K562 (cell line): Measurements from ENCODE around the gene ADGRB2. TPM values are rescaled to one million over a fixed set of nuclear protein-coding genes. Genes with fewer than 3 reads are reported as not detected.

Experiments used
- ARHGAP35 ChIP-seq: fragments of 450-650 bp; IDR thresholded peaks from 2 replicates; pipeline ENCODE4 v1.6.1; 2018; ENCODE audit not compliant: partially characterized antibody
- ATF7 ChIP-seq: fragments of 450-650 bp; IDR thresholded peaks from 2 replicates; pipeline ENCODE4 v1.7.1; 2014; ENCODE audit warnings: mild to moderate bottlenecking, moderate library complexity
- CTBP1 ChIP-seq: fragments of 450-650 bp; IDR thresholded peaks from 2 replicates; pipeline ENCODE4 v1.6.1; 2016; ENCODE audit warnings: borderline replicate concordance
- CTCFL ChIP-seq: IDR thresholded peaks from 2 replicates; pipeline ENCODE4 v1.6.1; 2011; ENCODE audit warnings: borderline replicate concordance, low read depth, mild to moderate bottlenecking, moderate library complexity, low read length; ENCODE audit not compliant: insufficient read depth, poor library complexity, severe bottlenecking
- DPF2 ChIP-seq: fragments of 450-650 bp; IDR thresholded peaks from 2 replicates; pipeline ENCODE4 v1.6.1; 2016
- JUN ChIP-seq, 2 experiments: sonication (generic) in 1 of 2; formaldehyde crosslinking in 1 of 2; IDR thresholded peaks; 2 replicates each; pipeline versions ENCODE4 v1.6.1 to v1.8.0; 2012 to 2022; ENCODE audit warnings: borderline replicate concordance in 2 of 2, mild to moderate bottlenecking in 2 of 2, improper control_type of control experiment in 1 of 2, low read depth in 1 of 2, low read length in 1 of 2, missing genetic modification reagents in 1 of 2
- PRPF4 ChIP-seq: fragments of 200-400 bp; formaldehyde crosslinking; IDR thresholded peaks from one replicate; pipeline ENCODE4 v1.6.1; 2017; ENCODE audit warnings: low read length, low read depth, mild to moderate bottlenecking; ENCODE audit not compliant: insufficient read depth, poor library complexity, severe bottlenecking
- RCOR1 ChIP-seq, 2 experiments: IDR thresholded peaks; 2 replicates each; pipeline ENCODE4 v1.6.1; 2012; ENCODE audit warnings: low read depth in 2 of 2, low read length in 2 of 2, borderline replicate concordance in 1 of 2, improper control_type of control experiment in 1 of 2
- SOX6 ChIP-seq: fragments of 450-650 bp; IDR thresholded peaks from 2 replicates; pipeline ENCODE4 v1.6.1; 2014; ENCODE audit warnings: mild to moderate bottlenecking
- SRF ChIP-seq, 2 experiments: fragments of 250-450, 450-650 bp in 1 of 2; sonication (Bioruptor Pico) in 1 of 2; sonication (generic) in 1 of 2; formaldehyde crosslinking; IDR thresholded peaks; 2 replicates each; pipeline versions ENCODE4 v1.5.0 to v1.5.1; 2020 to 2022; ENCODE audit warnings: mild to moderate bottlenecking in 1 of 2, missing genetic modification reagents in 1 of 2
- U2AF1 ChIP-seq: fragments of 200-400 bp; formaldehyde crosslinking; optimal IDR thresholded peaks from 2 replicates; pipeline ENCODE3; 2017; ENCODE audit warnings: mild to moderate bottlenecking, low read depth, low read length, moderate library complexity
- ZNF174 ChIP-seq: fragments of 250-450 bp; sonication (Bioruptor Pico); IDR thresholded peaks from 2 replicates; pipeline ENCODE4 v1.4.0; 2020; ENCODE audit warnings: mild to moderate bottlenecking
- ZNF311 ChIP-seq: fragments of 250-450 bp; sonication (Bioruptor Pico); IDR thresholded peaks from 2 replicates; pipeline ENCODE4 v1.4.0; 2020; ENCODE audit warnings: mild to moderate bottlenecking, moderate library complexity
- polyA plus RNA-seq, 8 experiments: library from polyadenylated mRNA; depleted of rRNA in 4 of 8; stranded (reverse) in 5 of 8; unstranded in 3 of 8; fragments of >200 nt; fragmentation: Nextera tagmentation in 2 of 8; fragmentation: Illumina TruSeq in 1 of 8; extraction: Ambion mirVana in 2 of 8; extraction: Trizol in 1 of 8; gene quantifications; 2 replicates each; pipeline versions ENCODE4 v1.2.1 to v1.2.3, GENCODE V29; 2011 to 2014; ENCODE audit warnings: inconsistent platforms in 1 of 8, missing spikeins in 1 of 8
- total RNA-seq, 7 experiments: library from RNA; depleted of rRNA in 6 of 7; stranded (reverse); fragments of >200 nt in 6 of 7; fragmentation: Illumina TruSeq in 2 of 7; extraction: Trizol in 2 of 7; gene quantifications; 2 replicates each; pipeline versions ENCODE4 v1.2.1 to v1.2.3, GENCODE V29; 2011 to 2021; ENCODE audit warnings: low replicate concordance in 1 of 7
- TF ChIP-seq, protein P1 (sequence below), 2 experiments: fragments of 450-650 bp; formaldehyde crosslinking in 1 of 2; IDR thresholded peaks; 2 replicates each; pipeline versions ENCODE4 v1.4.0 to v1.6.1; 2014 to 2020; ENCODE audit warnings: mild to moderate bottlenecking in 2 of 2, borderline replicate concordance in 1 of 2, low read depth in 1 of 2
- TF ChIP-seq, protein P2 (sequence below): sonication (generic); formaldehyde crosslinking; IDR thresholded peaks from 2 replicates; pipeline ENCODE4 v1.9.0; 2022; ENCODE audit warnings: mild to moderate bottlenecking, missing genetic modification reagents

The ADGRB2 gene
- total and polyA plus RNA-seq, 9 of the 15 experiments (the other 6 are each of a cell fraction or from before 2014, with no cell fraction given): 0.04 to 0.23 (median 0.20) TPM; not detected in 2

- TF ChIP-seq PRPF4 (no peak), ARHGAP35 (no peak), SRF (CRISPR knock-in tag; IDR thresholded peaks at IDR 0.05) (peak in 1 of 2 experiments; percentile 58; a peak in 1 of 4 replicates), CTCFL (peak; percentile 16), ZNF311 (no peak), RCOR1 (IDR thresholded peaks at IDR 0.05; ENCODE audit: borderline replicate concordance in 1 of 2, low read depth in 2 of 2, low read length in 2 of 2) (peak in 1 of 2 experiments; percentile 69; a peak in 1 of 4 replicates), SOX6 (0 out of 2 replicates have a peak, but pooled peaks have one; percentile 17), JUN (IDR thresholded peaks at IDR 0.05; ENCODE audit: borderline replicate concordance, low read depth, low read length) (no peak), JUN (CRISPR knock-in tag; IDR thresholded peaks at IDR 0.05; ENCODE audit: borderline replicate concordance) (0 out of 2 replicates have a peak, but pooled peaks have one; percentile 20), CTBP1 (peak; percentile 50; the same call in 1 of the 2 replicates), ZNF174 (CRISPR knock-in tag) (no peak), DPF2 (0 out of 2 replicates have a peak, but pooled peaks have one; percentile 40), U2AF1 (no peak), ATF7 (peak; percentile 25; the same call in 1 of the 2 replicates)
- TF ChIP-seq, protein P1, sequence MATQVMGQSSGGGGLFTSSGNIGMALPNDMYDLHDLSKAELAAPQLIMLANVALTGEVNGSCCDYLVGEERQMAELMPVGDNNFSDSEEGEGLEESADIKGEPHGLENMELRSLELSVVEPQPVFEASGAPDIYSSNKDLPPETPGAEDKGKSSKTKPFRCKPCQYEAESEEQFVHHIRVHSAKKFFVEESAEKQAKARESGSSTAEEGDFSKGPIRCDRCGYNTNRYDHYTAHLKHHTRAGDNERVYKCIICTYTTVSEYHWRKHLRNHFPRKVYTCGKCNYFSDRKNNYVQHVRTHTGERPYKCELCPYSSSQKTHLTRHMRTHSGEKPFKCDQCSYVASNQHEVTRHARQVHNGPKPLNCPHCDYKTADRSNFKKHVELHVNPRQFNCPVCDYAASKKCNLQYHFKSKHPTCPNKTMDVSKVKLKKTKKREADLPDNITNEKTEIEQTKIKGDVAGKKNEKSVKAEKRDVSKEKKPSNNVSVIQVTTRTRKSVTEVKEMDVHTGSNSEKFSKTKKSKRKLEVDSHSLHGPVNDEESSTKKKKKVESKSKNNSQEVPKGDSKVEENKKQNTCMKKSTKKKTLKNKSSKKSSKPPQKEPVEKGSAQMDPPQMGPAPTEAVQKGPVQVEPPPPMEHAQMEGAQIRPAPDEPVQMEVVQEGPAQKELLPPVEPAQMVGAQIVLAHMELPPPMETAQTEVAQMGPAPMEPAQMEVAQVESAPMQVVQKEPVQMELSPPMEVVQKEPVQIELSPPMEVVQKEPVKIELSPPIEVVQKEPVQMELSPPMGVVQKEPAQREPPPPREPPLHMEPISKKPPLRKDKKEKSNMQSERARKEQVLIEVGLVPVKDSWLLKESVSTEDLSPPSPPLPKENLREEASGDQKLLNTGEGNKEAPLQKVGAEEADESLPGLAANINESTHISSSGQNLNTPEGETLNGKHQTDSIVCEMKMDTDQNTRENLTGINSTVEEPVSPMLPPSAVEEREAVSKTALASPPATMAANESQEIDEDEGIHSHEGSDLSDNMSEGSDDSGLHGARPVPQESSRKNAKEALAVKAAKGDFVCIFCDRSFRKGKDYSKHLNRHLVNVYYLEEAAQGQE (IDR thresholded peaks at IDR 0.05; ENCODE audit: borderline replicate concordance): peak; percentile 81
- TF ChIP-seq, protein P1 (CRISPR knock-in tag; IDR thresholded peaks at IDR 0.05; ENCODE audit: low read depth): no peak
- TF ChIP-seq, protein P2, sequence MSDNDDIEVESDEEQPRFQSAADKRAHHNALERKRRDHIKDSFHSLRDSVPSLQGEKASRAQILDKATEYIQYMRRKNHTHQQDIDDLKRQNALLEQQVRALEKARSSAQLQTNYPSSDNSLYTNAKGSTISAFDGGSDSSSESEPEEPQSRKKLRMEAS (CRISPR knock-in tag): peak; percentile 86
Measured at GRCh38 chr1:31745096-31745945, 18.8 kb downstream of the ADGRB2 start (continued).
